Measurements from ENCODE around the gene PCDHGA11.
"Not testable (repeated sequence)": the region's sequence is repeated elsewhere in the genome, so short reads cannot be mapped to it uniquely, and the experiment has no call there.

The PCDHGA11 gene

DNA sequence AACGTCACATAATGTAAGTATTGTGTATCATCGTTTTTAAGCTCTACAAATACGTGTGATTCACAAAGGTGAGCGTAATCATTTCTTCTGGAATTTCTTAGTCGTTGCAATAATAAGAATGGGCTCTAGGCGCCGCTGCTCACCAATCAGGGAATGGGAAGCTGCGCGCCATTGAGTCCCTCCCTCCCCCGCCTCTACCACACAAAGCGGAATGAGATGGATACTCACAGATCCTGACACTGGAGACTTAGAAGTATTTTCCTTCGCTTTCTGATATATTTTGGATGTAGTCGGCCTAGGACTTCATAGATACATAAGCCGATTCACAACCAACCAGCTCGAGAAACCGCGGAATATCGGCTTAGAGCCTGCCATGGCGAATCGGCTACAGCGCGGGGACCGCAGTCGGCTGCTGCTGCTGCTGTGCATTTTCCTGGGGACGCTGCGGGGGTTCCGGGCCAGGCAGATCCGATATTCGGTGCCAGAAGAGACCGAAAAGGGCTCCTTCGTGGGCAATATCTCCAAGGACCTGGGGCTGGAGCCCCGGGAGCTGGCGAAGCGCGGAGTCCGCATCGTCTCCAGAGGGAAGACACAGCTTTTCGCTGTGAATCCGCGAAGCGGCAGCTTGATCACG lies at the start of gene PCDHGA11:
PCDHGA11 (plus strand) TSS at position 197 of the 634 bp plus-strand sequence; CDS start at position 374, 177 bp downstream.
- H3K27ac Mint-ChIP-seq = peak within 1 kb of the TSS; percentile 63
- peaks cover 88% of the 10 kb centered on the region for H3K27me3 Mint-ChIP-seq
- peaks cover 29% of the 10 kb centered on the region for H3K36me3 Mint-ChIP-seq (ENCODE audit: low read depth)
- H3K4me3 Mint-ChIP-seq = peak within 1 kb of the TSS; percentile 81
- H3K9me3 Mint-ChIP-seq = peaks cover 34% of the 10 kb centered on the region
- H3K4me1 Mint-ChIP-seq (ENCODE audit: low read depth) = peaks cover 15% of the 10 kb centered on the region

DNA sequence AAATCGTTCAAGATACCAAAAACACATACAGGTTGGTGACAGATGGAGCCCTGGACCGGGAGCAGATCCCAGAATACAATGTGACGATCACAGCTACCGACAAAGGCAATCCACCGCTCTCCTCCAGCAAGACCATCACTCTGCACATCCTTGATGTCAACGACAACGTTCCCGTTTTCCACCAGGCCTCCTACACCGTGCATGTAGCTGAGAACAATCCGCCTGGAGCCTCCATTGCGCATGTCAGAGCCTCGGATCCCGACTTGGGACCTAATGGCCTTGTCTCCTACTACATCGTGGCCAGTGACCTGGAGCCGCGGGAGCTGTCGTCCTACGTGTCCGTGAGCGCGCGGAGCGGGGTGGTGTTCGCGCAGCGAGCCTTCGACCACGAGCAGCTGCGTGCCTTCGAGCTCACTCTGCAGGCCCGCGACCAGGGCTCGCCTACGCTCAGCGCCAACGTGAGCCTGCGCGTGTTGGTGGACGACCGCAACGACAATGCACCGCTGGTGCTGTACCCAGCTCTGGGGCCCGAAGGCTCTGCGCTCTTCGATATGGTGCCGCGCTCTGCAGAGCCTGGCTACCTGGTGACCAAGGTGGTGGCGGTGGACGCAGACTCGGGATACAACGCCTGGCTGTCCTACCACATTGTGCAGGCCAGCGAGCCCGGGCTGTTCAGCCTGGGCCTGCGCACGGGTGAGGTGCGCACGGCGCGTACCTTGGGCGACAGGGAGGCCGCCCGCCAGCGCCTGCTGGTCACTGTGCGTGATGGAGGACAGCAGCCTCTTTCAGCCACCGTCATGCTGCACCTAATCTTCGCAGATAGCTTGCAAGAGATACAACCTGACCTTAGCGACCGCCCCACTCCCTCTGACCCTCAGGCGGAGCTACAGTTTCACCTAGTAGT lies 49.0 kb upstream of the PCDHGA11 start:
- Mint-ChIP-seq H3K4me3 (no peak overlapping the region), H3K9me3 (peaks cover 38% of the 10 kb centered on the region), H3K27ac (no peak overlapping the region), H3K4me1 (ENCODE audit: low read depth) (no peaks in the 10 kb centered on the region), H3K27me3 (peaks cover 84% of the 10 kb centered on the region), H3K36me3 (ENCODE audit: low read depth) (peaks cover 32% of the 10 kb centered on the region)

DNA sequence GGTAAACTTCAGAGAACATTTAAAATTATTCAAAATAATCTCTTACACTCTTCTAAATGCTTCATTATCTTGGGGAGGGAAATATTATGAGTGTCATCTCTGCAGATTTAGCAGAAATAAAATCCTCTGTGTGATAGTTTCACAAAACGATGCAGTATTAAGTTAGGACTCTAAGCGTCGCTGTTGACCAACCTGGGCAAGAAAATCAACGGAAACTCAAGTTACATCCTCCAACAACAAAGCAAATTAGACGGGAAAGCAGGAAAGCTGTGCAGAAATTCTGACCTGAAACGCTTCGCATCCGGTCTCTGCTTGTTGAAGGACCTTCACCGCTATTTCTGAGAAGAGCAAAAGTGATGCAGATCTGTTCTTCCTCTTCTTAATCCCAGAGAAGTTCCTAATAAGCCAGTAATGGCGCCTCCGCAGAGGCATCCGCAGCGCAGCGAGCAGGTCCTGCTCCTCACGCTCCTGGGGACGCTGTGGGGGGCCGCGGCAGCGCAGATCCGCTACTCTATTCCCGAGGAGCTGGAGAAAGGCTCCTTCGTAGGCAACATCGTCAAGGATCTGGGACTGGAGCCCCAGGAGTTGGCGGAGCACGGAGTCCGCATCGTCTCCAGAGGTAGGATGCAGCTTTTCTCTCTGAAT lies 47.1 kb upstream of the PCDHGA11 start, which contains the start of gene PCDHGA6:
PCDHGA6 (plus strand) TSS at position 219 of the 645 bp plus-strand sequence; CDS start at position 412, 193 bp downstream.
- Mint-ChIP-seq H3K4me1 (ENCODE audit: low read depth) (no peaks in the 10 kb centered on the region), H3K27ac (no peak within 1 kb of the TSS), H3K9me3 (peaks cover 40% of the 10 kb centered on the region), H3K27me3 (peaks cover 79% of the 10 kb centered on the region), H3K36me3 (ENCODE audit: low read depth) (peaks cover 32% of the 10 kb centered on the region), H3K4me3 (peak within 1 kb of the TSS; percentile 39)

DNA sequence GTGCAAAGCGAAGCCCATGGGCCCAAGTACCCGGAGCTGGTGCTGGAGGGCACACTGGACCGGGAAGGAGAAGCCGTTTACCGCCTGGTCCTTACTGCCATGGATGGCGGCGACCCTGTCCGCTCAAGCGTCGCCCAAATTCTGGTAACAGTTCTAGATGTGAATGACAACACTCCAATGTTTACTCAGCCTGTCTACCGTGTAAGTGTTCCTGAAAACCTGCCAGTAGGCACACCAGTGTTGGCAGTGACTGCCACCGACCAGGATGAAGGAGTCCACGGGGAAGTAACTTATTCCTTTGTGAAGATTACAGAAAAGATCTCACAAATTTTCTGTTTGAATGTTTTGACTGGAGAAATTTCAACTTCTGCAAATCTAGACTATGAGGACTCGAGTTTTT lies 46.2 kb upstream of the PCDHGA11 start:
- Mint-ChIP-seq H3K27ac (no peak overlapping the region), H3K9me3 (peaks cover 40% of the 10 kb centered on the region), H3K4me1 (ENCODE audit: low read depth) (no peaks in the 10 kb centered on the region), H3K4me3 (no peak overlapping the region), H3K36me3 (ENCODE audit: low read depth) (peaks cover 32% of the 10 kb centered on the region), H3K27me3 (peaks cover 77% of the 10 kb centered on the region)

DNA sequence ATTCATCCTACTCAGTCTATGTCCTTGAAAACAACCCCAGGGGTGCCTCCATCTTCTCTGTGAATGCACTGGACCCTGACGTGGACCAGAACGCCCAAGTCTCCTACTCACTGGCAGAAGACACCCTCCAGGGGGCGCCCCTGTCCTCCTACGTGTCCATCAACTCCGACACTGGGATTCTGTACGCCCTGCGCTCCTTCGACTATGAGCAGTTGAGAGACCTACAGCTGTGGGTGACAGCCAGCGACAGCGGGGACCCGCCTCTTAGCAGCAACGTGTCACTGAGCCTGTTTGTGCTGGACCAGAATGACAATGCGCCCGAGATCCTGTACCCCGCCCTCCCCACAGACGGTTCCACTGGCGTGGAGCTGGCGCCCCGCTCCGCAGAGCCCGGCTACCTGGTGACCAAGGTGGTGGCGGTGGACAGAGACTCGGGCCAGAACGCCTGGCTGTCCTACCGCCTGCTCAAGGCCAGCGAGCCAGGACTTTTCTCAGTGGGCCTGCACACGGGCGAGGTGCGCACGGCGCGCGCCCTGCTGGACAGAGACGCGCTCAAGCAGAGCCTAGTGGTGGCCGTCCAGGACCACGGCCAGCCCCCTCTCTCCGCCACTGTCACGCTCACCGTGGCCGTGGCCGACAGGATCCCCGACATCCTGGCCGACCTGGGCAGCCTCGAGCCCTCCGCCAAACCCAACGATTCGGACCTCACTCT lies 45.3 kb upstream of the PCDHGA11 start:
- Mint-ChIP-seq H3K9me3 (peaks cover 39% of the 10 kb centered on the region), H3K36me3 (ENCODE audit: low read depth) (peaks cover 32% of the 10 kb centered on the region), H3K27me3 (peaks cover 75% of the 10 kb centered on the region)
- not testable (repeated sequence) for H3K4me1 Mint-ChIP-seq (ENCODE audit: low read depth); H3K27ac Mint-ChIP-seq; H3K4me3 Mint-ChIP-seq

DNA sequence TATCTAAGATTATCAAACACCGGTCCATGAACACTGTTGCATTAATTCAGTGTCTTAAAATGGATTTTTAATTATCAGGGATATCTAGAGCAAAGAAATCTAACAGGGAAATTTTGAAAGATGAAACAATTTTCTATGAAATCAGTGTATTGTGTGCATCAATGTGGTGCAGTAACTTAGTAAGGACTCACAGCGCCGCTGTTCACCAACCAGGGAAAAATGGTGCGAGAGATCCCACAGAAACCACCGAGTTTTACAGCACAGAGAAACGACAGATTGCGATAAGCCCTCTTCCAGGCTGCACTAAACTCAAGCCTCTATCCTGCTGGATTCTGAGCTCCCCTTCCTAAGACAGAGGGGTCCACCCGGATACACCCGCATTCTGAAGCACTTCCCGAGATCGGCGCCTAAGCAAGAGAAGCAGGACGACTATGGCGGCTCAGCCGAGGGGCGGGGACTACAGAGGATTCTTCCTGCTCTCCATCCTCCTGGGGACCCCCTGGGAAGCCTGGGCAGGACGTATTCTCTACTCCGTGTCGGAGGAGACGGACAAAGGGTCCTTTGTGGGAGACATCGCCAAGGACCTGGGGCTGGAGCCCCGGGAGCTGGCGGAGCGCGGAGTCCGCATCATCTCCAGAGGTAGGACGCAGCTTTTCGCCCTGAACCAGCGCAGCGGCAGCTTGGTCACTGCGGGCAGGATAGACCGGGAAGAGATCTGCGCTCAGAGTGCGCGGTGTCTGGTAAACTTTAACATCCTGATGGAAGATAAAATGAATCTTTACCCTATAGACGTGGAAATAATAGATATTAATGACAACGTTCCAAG lies 38.2 kb upstream of the PCDHGA11 start, which contains the start of gene PCDHGA7:
PCDHGA7 (plus strand) TSS at position 274 of the 826 bp plus-strand sequence; CDS start at position 432, 158 bp downstream.
- no peaks in the 10 kb centered on the region for H3K4me1 Mint-ChIP-seq (ENCODE audit: low read depth)
- H3K36me3 Mint-ChIP-seq (ENCODE audit: low read depth) = peaks cover 12% of the 10 kb centered on the region
- H3K9me3 Mint-ChIP-seq = peaks cover 32% of the 10 kb centered on the region
- no peak within 1 kb of the TSS for H3K27ac Mint-ChIP-seq
- H3K27me3 Mint-ChIP-seq = peaks cover 80% of the 10 kb centered on the region
- H3K4me3 Mint-ChIP-seq = peak within 1 kb of the TSS; percentile 48

DNA sequence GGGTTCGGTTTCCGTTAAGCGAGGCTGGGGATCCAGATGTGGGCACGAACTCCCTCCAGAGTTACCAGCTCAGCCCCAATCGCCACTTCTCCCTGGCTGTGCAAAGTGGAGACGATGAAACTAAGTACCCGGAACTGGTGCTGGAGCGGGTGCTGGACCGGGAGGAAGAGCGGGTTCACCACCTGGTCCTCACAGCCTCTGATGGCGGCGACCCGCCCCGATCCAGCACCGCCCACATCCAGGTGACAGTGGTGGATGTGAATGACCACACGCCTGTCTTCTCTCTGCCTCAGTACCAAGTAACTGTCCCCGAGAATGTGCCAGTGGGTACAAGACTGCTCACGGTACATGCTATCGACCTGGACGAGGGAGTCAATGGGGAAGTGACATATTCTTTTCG lies 37.5 kb upstream of the PCDHGA11 start:
- Mint-ChIP-seq H3K27ac (no peak overlapping the region), H3K36me3 (ENCODE audit: low read depth) (peaks cover 14% of the 10 kb centered on the region), H3K9me3 (peaks cover 34% of the 10 kb centered on the region), H3K27me3 (peaks cover 82% of the 10 kb centered on the region), H3K4me3 (no peak overlapping the region), H3K4me1 (ENCODE audit: low read depth) (no peaks in the 10 kb centered on the region)

DNA sequence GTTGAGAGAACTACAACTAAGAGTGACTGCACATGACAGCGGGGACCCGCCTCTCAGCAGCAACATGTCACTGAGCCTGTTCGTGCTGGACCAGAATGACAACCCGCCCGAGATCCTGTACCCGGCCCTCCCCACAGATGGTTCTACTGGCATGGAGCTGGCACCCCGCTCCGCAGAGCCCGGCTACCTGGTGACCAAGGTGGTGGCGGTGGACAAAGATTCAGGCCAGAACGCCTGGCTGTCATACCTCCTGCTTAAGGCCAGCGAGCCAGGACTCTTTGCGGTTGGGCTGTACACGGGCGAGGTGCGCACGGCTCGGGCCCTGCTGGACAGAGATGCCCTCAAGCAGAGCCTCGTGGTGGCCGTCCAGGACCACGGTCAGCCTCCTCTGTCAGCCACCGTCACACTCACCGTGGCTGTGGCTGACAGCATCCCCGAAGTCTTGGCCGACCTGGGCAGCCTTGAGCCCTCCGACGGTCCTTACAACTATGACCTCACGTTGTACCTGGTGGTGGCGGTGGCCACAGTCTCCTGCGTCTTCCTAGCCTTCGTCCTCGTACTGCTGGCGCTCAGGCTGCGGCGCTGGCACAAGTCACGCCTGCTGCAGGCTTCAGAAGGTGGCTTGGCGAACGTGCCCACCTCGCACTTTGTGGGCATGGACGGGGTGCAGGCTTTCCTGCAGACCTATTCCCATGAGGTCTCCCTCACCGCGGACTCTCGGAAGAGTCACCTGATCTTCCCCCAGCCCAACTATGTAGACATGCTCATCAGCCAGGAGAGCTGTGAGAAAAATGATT lies 36.2 kb upstream of the PCDHGA11 start:
- Mint-ChIP-seq H3K27ac (no peak overlapping the region), H3K27me3 (peaks cover 81% of the 10 kb centered on the region), H3K4me1 (ENCODE audit: low read depth) (no peaks in the 10 kb centered on the region), H3K36me3 (ENCODE audit: low read depth) (peaks cover 23% of the 10 kb centered on the region), H3K4me3 (no peak overlapping the region), H3K9me3 (peaks cover 38% of the 10 kb centered on the region)

DNA sequence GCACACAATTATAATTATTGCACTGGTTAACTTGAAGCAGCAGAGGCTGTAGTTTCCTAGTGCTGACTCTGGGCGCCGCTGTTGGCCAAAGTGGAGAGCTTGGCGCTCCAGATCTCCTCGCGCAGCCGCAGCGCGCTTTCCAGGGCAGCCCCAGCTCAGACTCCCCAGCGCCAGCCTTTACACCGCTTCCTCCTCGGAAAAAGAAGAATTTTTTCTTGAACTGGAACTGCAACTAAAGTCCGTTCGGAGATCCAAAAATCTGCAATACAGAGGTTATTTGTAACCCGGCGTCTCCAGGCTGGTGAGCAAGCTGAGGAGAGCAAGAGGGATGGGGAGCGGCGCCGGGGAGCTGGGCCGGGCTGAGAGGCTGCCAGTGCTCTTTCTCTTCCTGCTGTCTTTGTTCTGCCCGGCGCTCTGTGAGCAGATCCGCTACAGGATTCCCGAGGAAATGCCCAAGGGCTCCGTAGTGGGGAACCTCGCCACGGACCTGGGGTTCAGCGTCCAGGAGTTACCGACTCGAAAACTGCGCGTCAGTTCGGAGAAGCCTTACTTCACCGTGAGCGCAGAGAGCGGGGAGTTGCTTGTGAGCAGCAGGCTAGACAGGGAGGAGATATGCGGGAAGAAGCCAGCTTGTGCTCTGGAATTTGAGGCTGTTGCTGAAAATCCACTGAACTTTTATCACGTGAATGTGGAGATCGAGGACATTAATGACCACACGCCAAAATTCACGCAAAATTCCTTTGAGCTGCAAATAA lies 33.1 kb upstream of the PCDHGA11 start, which contains the start of gene PCDHGB4:
PCDHGB4 (plus strand) TSS at position 142 of the 755 bp plus-strand sequence; CDS start at position 329, 187 bp downstream.
- not testable (repeated sequence) for H3K4me3 Mint-ChIP-seq; H3K27ac Mint-ChIP-seq; H3K4me1 Mint-ChIP-seq (ENCODE audit: low read depth)
- Mint-ChIP-seq H3K9me3 (peaks cover 50% of the 10 kb centered on the region), H3K36me3 (ENCODE audit: low read depth) (peaks cover 27% of the 10 kb centered on the region), H3K27me3 (peaks cover 82% of the 10 kb centered on the region)

DNA sequence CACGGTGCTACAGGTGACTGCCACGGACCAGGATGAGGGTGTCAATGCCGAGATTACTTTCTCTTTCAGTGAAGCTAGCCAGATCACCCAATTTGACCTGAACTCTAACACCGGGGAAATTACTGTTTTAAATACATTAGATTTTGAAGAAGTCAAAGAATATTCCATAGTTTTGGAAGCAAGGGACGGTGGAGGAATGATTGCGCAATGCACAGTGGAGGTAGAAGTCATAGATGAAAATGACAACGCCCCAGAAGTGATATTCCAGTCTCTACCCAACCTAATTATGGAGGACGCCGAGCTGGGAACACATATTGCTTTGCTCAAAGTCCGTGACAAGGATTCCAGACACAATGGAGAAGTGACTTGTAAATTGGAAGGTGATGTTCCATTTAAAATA lies 32.2 kb upstream of the PCDHGA11 start:
- H3K4me1 Mint-ChIP-seq (ENCODE audit: low read depth) = no peaks in the 10 kb centered on the region
- no peak overlapping the region for H3K4me3 Mint-ChIP-seq
- peaks cover 51% of the 10 kb centered on the region for H3K9me3 Mint-ChIP-seq
- H3K27me3 Mint-ChIP-seq = peaks cover 80% of the 10 kb centered on the region
- H3K36me3 Mint-ChIP-seq (ENCODE audit: low read depth) = peaks cover 27% of the 10 kb centered on the region
- H3K27ac Mint-ChIP-seq = no peak overlapping the region

DNA sequence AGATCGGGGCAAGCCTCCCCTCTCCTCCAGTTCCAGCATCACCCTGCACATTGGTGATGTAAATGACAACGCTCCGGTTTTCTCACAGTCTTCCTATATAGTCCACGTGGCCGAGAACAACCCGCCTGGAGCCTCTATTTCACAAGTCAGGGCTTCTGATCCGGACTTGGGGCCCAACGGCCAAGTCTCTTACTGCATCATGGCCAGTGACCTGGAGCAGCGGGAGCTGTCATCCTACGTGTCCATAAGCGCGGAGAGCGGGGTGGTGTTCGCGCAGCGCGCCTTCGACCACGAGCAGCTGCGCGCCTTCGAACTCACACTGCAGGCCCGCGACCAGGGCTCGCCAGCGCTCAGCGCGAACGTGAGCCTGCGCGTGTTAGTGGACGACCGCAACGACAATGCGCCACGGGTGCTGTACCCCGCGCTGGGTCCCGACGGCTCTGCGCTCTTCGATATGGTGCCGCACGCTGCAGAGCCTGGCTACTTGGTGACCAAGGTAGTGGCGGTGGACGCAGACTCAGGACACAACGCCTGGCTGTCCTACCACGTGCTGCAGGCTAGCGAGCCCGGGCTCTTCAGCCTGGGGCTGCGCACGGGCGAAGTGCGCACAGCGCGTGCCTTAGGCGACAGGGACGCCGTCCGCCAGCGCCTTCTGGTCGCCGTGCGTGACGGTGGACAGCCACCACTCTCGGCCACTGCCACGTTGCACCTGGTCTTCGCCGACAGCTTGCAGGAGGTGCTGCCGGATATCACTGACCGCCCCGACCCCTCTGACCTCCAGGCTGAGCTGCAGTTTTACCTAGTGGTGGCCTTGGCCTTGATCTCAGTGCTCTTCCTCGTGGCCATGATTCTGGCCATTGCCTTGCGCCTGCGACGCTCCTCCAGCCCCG lies 31.5 kb upstream of the PCDHGA11 start:
- Mint-ChIP-seq H3K36me3 (ENCODE audit: low read depth) (peaks cover 28% of the 10 kb centered on the region), H3K27ac (no peak overlapping the region), H3K9me3 (peaks cover 52% of the 10 kb centered on the region), H3K27me3 (peaks cover 80% of the 10 kb centered on the region), H3K4me3 (no peak overlapping the region), H3K4me1 (ENCODE audit: low read depth) (no peaks in the 10 kb centered on the region)
